NOMO-1 treated with dmso at 0.1 percent for 144 hours (cell line): Measurements from ENCODE around the gene TPGS2.
"Not testable (repeated sequence)": the region's sequence is repeated elsewhere in the genome, so short reads cannot be mapped to it uniquely, and the experiment has no call there.

ENCODE experiments used
- DNase-seq: peaks from one replicate; lab custom pipeline; 2025; ENCODE audit not compliant: unreplicated experiment; lab: John Stamatoyannopoulos, UW

The TPGS2 gene

GRCh38 chr18:36828630-36829361 is at the start of gene TPGS2, which contains the start of gene KIAA1328:
TPGS2 (minus strand) TSS chr18:36829002; CDS start chr18:36828767, 235 bp downstream.
KIAA1328 (plus strand) TSS chr18:36829127; CDS start chr18:36829139, 12 bp downstream.
- DNase-seq: peak; percentile 91

GRCh38 chr18:36873826-36874225 is 45.0 kb upstream of the TPGS2 start:
- not testable (repeated sequence) for DNase-seq

GRCh38 chr18:36872329-36872728 is 43.5 kb upstream of the TPGS2 start:
- DNase-seq: no peak

GRCh38 chr18:36871801-36872200 is 43.0 kb upstream of the TPGS2 start:
- no peak for DNase-seq

- DNase-seq: no peak
Observed at GRCh38 chr18:36867056-36867455, 38.3 kb upstream of the TPGS2 start.

GRCh38 chr18:36862182-36862581 is 33.4 kb upstream of the TPGS2 start:
- DNase-seq: no peak

GRCh38 chr18:36856815-36857214 is 28.0 kb upstream of the TPGS2 start:
- DNase-seq: no peak

- DNase-seq: no peak
Observed at GRCh38 chr18:36851202-36851590, 22.4 kb upstream of the TPGS2 start.

- no peak for DNase-seq
Observed at GRCh38 chr18:36850527-36851201, 21.9 kb upstream of the TPGS2 start.

- DNase-seq: no peak
Observed at GRCh38 chr18:36849288-36850006, 20.6 kb upstream of the TPGS2 start.

GRCh38 chr18:36848609-36849008 is 19.8 kb upstream of the TPGS2 start:
- no peak for DNase-seq

- no peak for DNase-seq
Observed at GRCh38 chr18:36843784-36844183, 15.0 kb upstream of the TPGS2 start.

GRCh38 chr18:36843199-36843598 is 14.4 kb upstream of the TPGS2 start:
- no peak for DNase-seq

GRCh38 chr18:36839835-36840234 is 11.0 kb upstream of the TPGS2 start:
- DNase-seq: no peak

- no peak for DNase-seq
Observed at GRCh38 chr18:36835927-36836326, 7.1 kb upstream of the TPGS2 start.

GRCh38 chr18:36833120-36833519 is 4.3 kb upstream of the TPGS2 start:
- no peak for DNase-seq

GRCh38 chr18:36831139-36831538 is 2.3 kb upstream of the TPGS2 start:
- DNase-seq: no peak

GRCh38 chr18:36830158-36830495 is 1.3 kb upstream of the TPGS2 start:
- no peak for DNase-seq

- DNase-seq: no peak
Observed at GRCh38 chr18:36829362-36830157, 758 bp upstream of the TPGS2 start.

- peak; percentile 35 for DNase-seq
Observed at GRCh38 chr18:36828157-36828629, 609 bp downstream of the TPGS2 start.

GRCh38 chr18:36826556-36826955 is 2.2 kb downstream of the TPGS2 start:
- DNase-seq: no peak
